HEK293 (cell line): ENCODE measurements around the gene MUC5B.

Experiments
- CTCF ChIA-PET: fragments of 350-600 bp; formaldehyde crosslinking; extraction: SDS; loops from one replicate; lab custom pipeline; 2021; ENCODE audit warnings: antibody characterized with exemption; lab: Yijun Ruan, JAX
- POLR2A ChIA-PET: fragments of 300-600 bp; formaldehyde crosslinking; extraction: SDS; loops from one replicate; lab custom pipeline; 2020; ENCODE audit warnings: antibody characterized with exemption, inconsistent platforms; lab: Yijun Ruan, JAX
- H3K27ac ChIP-seq: fragments of 200-500 bp; sonication (Bioruptor generic); 2 replicates; pipeline ENCODE4 v1.5.1; 2014; ENCODE audit warnings: low read depth, low read length, control low read depth, inconsistent platforms; ENCODE audit errors: extremely low read depth
- H3K36me3 ChIP-seq, 2 experiments: fragments of 200-500 bp in 1 of 2; sonication (Bioruptor generic) in 1 of 2; 1 replicate in 1 of 2; 2 replicates in 1 of 2; pipeline ENCODE4 v1.5.1; 2014 to 2017; ENCODE audit warnings: inconsistent platforms in 2 of 2, low read length in 2 of 2; ENCODE audit not compliant: control insufficient read depth in 2 of 2, insufficient read depth in 1 of 2
- H3K4me1 ChIP-seq: fragments of 200-500 bp; sonication (Bioruptor generic); 2 replicates; pipeline ENCODE4 v1.5.1; 2014; ENCODE audit warnings: mild to moderate bottlenecking, low read length, inconsistent platforms; ENCODE audit not compliant: control insufficient read depth, insufficient read depth
- H3K4me3 ChIP-seq: 2 replicates; pipeline ENCODE4 v1.5.1; 2011; ENCODE audit warnings: low read depth, mild to moderate bottlenecking, control low read depth, low read length, moderate library complexity
- H3K9me3 ChIP-seq: fragments of 200-500 bp; sonication (Bioruptor generic); 2 replicates; pipeline ENCODE4 v1.5.1; 2014; ENCODE audit warnings: low read depth, low read length, inconsistent platforms; ENCODE audit not compliant: control insufficient read depth, insufficient read depth
- HIC1 ChIP-seq: fragments of 450-650 bp; formaldehyde crosslinking; IDR thresholded peaks from 2 replicates; pipeline ENCODE4 v1.5.1; 2016; ENCODE audit warnings: missing biosample characterization, missing genetic modification characterization
- SETDB1 ChIP-seq: IDR thresholded peaks from one replicate; pipeline ENCODE4 v1.6.1; 2017; ENCODE audit warnings: mild to moderate bottlenecking, low read length, moderate library complexity, mixed read lengths; ENCODE audit not compliant: insufficient read length
- SP7 ChIP-seq: fragments of 450-650 bp; formaldehyde crosslinking; IDR thresholded peaks from 2 replicates; pipeline ENCODE4 v1.5.1; 2016; ENCODE audit warnings: missing biosample characterization, missing genetic modification characterization
- ZNF133 ChIP-seq: fragments of 450-650 bp; formaldehyde crosslinking; IDR thresholded peaks from 2 replicates; pipeline ENCODE4 v1.5.1; 2016; ENCODE audit warnings: missing biosample characterization, missing genetic modification characterization
- ZNF394 ChIP-seq: fragments of 450-650 bp; formaldehyde crosslinking; IDR thresholded peaks from 2 replicates; pipeline ENCODE4 v1.5.1; 2016; ENCODE audit warnings: missing biosample characterization, missing genetic modification characterization, mild to moderate bottlenecking, moderate library complexity, borderline replicate concordance
- ZNF514 ChIP-seq: fragments of 450-650 bp; formaldehyde crosslinking; IDR thresholded peaks from 2 replicates; pipeline ENCODE4 v1.5.1; 2016; ENCODE audit warnings: missing biosample characterization, missing genetic modification characterization
- ZNF670 ChIP-seq: fragments of 450-650 bp; formaldehyde crosslinking; IDR thresholded peaks from 2 replicates; pipeline ENCODE4 v1.5.1; 2016; ENCODE audit warnings: missing biosample characterization, missing genetic modification characterization, low read depth
- ZNF692 ChIP-seq: fragments of 450-650 bp; formaldehyde crosslinking; IDR thresholded peaks from 2 replicates; pipeline ENCODE4 v1.5.1; 2016; ENCODE audit warnings: missing biosample characterization, missing genetic modification characterization
- ZNF768 ChIP-seq: fragments of 450-650 bp; formaldehyde crosslinking; IDR thresholded peaks from 2 replicates; pipeline ENCODE4 v1.5.1; 2018; ENCODE audit warnings: missing biosample characterization, mild to moderate bottlenecking, missing genetic modification characterization
- ZNF792 ChIP-seq: fragments of 450-650 bp; formaldehyde crosslinking; IDR thresholded peaks from 2 replicates; pipeline ENCODE4 v1.5.1; 2016; ENCODE audit warnings: missing biosample characterization, missing genetic modification characterization
- ZSCAN16 ChIP-seq: fragments of 450-650 bp; formaldehyde crosslinking; IDR thresholded peaks from 2 replicates; pipeline ENCODE4 v1.5.1; 2016; ENCODE audit warnings: missing biosample characterization, missing genetic modification characterization
- TF ChIP-seq, protein P1 (sequence below): fragments of 450-650 bp; formaldehyde crosslinking; IDR thresholded peaks from 2 replicates; pipeline ENCODE4 v1.5.1; 2017; ENCODE audit warnings: missing biosample characterization, missing genetic modification characterization
- TF ChIP-seq, protein P2 (sequence below): fragments of 450-650 bp; formaldehyde crosslinking; IDR thresholded peaks from 2 replicates; pipeline ENCODE4 v1.5.1; 2017; ENCODE audit warnings: missing biosample characterization, missing genetic modification characterization

Gene MUC5B

DNA sequence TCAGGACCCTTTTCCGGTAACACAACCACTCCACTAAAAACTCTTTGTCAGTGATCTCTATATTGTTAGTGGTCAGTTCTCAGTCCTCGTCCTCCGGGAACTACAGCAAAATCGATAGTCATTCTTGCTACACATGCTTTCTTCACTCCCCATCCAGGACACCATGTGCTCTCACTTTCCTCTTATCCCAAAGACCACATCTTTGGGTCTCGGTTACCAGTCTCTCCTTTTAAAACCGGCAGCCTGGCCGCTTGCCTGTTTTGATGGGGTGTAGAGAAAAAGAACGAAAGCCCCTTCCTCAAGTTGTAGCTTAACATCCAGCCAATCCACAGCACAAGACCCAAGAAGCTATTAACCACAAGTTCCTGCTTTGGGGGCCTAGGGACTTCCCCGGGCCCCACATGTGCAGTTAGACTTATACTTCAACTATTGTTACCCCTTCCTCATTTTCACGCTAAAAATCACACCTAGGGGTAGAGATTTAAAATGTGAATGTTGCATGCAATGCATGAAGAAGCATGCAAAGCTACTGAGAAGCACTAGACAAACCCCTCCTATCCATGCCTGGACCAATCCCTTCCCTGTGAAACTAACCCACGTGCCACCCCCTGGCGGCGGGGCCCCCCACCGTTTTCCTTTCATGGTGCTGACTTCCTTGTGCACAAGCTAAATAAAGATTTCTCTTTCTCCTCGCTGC lies 88.1 kb downstream of the MUC5B start:
- H3K9me3 ChIP-seq: no peaks in the 10 kb centered on the region
- TF ChIP-seq ZSCAN16 (tag by site-specific recombination): no peak
- no peak for TF ChIP-seq HIC1 (tag by site-specific recombination)
- TF ChIP-seq, protein P1, sequence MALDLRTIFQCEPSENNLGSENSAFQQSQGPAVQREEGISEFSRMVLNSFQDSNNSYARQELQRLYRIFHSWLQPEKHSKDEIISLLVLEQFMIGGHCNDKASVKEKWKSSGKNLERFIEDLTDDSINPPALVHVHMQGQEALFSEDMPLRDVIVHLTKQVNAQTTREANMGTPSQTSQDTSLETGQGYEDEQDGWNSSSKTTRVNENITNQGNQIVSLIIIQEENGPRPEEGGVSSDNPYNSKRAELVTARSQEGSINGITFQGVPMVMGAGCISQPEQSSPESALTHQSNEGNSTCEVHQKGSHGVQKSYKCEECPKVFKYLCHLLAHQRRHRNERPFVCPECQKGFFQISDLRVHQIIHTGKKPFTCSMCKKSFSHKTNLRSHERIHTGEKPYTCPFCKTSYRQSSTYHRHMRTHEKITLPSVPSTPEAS (tag by site-specific recombination): no peak
- no peak for TF ChIP-seq ZNF514
- no peak for TF ChIP-seq SP7 (tag by site-specific recombination)
- TF ChIP-seq, protein P2, sequence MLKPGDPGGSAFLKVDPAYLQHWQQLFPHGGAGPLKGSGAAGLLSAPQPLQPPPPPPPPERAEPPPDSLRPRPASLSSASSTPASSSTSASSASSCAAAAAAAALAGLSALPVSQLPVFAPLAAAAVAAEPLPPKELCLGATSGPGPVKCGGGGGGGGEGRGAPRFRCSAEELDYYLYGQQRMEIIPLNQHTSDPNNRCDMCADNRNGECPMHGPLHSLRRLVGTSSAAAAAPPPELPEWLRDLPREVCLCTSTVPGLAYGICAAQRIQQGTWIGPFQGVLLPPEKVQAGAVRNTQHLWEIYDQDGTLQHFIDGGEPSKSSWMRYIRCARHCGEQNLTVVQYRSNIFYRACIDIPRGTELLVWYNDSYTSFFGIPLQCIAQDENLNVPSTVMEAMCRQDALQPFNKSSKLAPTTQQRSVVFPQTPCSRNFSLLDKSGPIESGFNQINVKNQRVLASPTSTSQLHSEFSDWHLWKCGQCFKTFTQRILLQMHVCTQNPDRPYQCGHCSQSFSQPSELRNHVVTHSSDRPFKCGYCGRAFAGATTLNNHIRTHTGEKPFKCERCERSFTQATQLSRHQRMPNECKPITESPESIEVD (tag by site-specific recombination): no peak
- TF ChIP-seq ZNF394 (tag by site-specific recombination): no peak
- no peak for TF ChIP-seq ZNF670 (tag by site-specific recombination)
- TF ChIP-seq SETDB1: no peak
- TF ChIP-seq ZNF768 (tag by site-specific recombination): no peak
- TF ChIP-seq ZNF692: no peak
- TF ChIP-seq ZNF792 (tag by site-specific recombination): no peak
- no peak for TF ChIP-seq ZNF133 (tag by site-specific recombination)
- no peak overlapping the region for H3K4me3 ChIP-seq
- no peak overlapping the region for H3K27ac ChIP-seq
- no peaks in the 10 kb centered on the region for H3K4me1 ChIP-seq
- CTCF ChIA-PET: interaction anchor here (0.7 kb wide), 1 partner anchor 331 kb away, joined by 3 read pairs; no protein-coding TSS in a partner anchor
- POLR2A ChIA-PET: no interaction called here
- H3K36me3 ChIP-seq: peaks cover 0 to 22% of the 10 kb centered on the region in 2 experiments; a peak in 1 of 3 replicates
